ENCODE measurements around the gene HOXA4. TPM values are rescaled to one million over a fixed set of nuclear protein-coding genes. Genes with fewer than 3 reads are reported as not detected.

HOXA4 gene
- polyA plus RNA-seq, 3 donors, result 0.48 TPM; not detected in 2

DNA sequence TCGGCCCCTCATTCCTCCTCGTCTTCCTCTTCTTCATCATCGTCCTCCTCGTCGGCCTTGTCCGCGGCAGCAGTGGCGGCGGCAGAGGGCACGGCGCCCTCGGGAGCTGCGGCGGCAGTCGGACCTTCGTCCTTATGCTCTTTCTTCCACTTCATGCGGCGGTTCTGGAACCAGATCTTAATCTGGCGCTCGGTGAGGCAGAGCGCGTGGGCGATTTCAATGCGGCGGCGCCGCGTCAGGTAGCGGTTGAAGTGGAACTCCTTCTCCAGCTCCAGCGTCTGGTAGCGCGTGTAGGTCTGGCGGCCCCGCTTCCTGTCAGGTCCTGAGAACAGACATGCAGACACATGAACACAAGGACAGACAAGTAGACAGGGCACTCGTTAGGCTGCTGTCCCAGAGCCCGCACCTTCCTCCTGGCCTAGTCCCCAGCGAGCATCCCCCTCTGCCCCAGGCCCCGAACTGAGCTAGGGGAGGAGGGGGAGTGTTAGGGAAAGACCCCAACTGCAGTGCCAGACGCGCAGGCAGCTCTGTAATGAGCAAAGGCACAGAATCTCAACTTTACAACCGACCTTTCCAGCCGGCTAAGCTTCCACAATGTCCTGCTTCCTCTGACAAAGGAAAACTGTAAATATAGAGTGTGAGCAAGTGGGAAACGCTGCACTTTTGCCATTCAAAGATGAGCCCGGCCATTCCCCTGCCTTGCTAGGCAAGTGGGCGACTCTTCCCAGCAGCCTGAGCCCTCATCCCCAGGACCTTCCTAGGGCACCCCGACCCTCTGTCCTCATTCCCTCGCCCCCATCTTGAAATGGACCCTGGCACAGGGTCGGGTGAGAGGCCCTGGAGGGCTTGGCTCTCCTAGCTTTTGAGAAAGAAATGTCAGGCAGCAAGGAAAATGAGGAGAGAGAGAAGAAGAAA is 24.6 kb upstream of the HOXA4 start:
- peak overlapping the region in 1 of 3 experiments; percentile 53 for H3K4me3 ChIP-seq (replicated peaks in 1 of 3; ENCODE audit: low read depth in 2 of 3, low read length in 3 of 3)
- Mint-ChIP-seq H3K9me3 (peaks cover 0 to 72% (median 28%) of the 10 kb centered on the region in 7 donors), H3K27me3 (ENCODE audit: low read depth in 3 of 3) (peaks cover 93 to 100% (median 100%) of the 10 kb centered on the region in 3 donors), H3K4me1 (peaks cover 73% of the 10 kb centered on the region), H3K27ac (peak overlapping the region in 1 of 7 donors; percentile 61), H3K36me3 (peaks cover 12 to 31% of the 10 kb centered on the region in 2 donors), H3K4me3 (peak overlapping the region; percentile 55 to 93)
- H4K20me1 ChIP-seq (ENCODE audit: insufficient read depth, low read length), result no peaks in the 10 kb centered on the region
- no peak overlapping the region for H3K27ac ChIP-seq (ENCODE audit: low read depth in 1 of 2, low read length in 2 of 2)
- under 1% methylated on average over 35 of the region's 48 CpGs for WGBS (ENCODE audit: insufficient coverage)
- H3K9me3 ChIP-seq (replicated peaks in 1 of 2; ENCODE audit: control insufficient read depth in 1 of 2, insufficient read depth in 1 of 2, low read length in 2 of 2), result peaks cover 4 to 73% of the 10 kb centered on the region in 2 donors
- H3K9ac ChIP-seq (ENCODE audit: insufficient read depth, low read length, poor library complexity, severe bottlenecking), result no peak overlapping the region
- H3K79me2 ChIP-seq (ENCODE audit: insufficient read depth, low read length), result no peaks in the 10 kb centered on the region
- H3K4me1 ChIP-seq (ENCODE audit: control insufficient read depth in 1 of 2, insufficient read depth in 2 of 2, low read length in 2 of 2), result peaks cover 61 to 64% of the 10 kb centered on the region in 2 donors
- no peak for DNase-seq
- no peak overlapping the region for H2AFZ ChIP-seq (ENCODE audit: insufficient read depth, low read depth, low read length, poor library complexity, severe bottlenecking)
- intact Hi-C loops (cut with micrococcal nuclease), result loop anchor here (5.0 kb wide), 3 partner anchors 32 to 1293 kb away; partner anchors contain the start of genes HOXA11 (in 2 of the 2) and HOXA1 (in 1 of the 2)
- peak overlapping the region; percentile 63 for H3K4me2 ChIP-seq (replicated peaks; ENCODE audit: extremely low read depth, low read length, poor library complexity, severe bottlenecking)
- peaks cover 94 to 100% of the 10 kb centered on the region in 2 donors for H3K27me3 ChIP-seq (ENCODE audit: control insufficient read depth in 2 of 2, insufficient read depth in 2 of 2, low read length in 2 of 2)
- H3K36me3 ChIP-seq (replicated peaks in 1 of 2; ENCODE audit: control insufficient read depth in 1 of 2, insufficient read depth in 2 of 2, low read length in 2 of 2), result no peaks in the 10 kb centered on the region
- TF ChIP-seq, protein P1, sequence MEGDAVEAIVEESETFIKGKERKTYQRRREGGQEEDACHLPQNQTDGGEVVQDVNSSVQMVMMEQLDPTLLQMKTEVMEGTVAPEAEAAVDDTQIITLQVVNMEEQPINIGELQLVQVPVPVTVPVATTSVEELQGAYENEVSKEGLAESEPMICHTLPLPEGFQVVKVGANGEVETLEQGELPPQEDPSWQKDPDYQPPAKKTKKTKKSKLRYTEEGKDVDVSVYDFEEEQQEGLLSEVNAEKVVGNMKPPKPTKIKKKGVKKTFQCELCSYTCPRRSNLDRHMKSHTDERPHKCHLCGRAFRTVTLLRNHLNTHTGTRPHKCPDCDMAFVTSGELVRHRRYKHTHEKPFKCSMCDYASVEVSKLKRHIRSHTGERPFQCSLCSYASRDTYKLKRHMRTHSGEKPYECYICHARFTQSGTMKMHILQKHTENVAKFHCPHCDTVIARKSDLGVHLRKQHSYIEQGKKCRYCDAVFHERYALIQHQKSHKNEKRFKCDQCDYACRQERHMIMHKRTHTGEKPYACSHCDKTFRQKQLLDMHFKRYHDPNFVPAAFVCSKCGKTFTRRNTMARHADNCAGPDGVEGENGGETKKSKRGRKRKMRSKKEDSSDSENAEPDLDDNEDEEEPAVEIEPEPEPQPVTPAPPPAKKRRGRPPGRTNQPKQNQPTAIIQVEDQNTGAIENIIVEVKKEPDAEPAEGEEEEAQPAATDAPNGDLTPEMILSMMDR (IDR thresholded peaks at IDR 0.05), result no peak

DNA sequence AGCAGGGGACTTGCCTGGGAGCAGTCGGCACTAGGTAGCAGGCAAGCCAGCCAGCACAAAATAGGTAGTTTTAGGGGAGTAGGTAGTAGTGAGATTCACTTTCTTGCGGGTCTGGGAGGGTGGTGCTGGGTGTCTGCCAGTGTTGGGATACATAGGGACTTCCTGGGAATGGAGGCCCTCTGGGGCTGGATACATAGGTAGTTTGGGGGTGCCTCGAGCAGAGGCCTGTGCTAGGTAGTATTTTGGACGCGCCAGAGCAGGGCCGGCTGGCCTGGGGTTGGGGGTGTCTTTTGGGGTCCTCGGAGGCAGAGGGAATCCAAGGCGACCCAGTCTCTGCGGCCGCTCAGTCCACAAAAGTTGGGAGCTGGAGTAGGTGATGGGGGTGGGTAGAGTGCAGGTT is 23.8 kb upstream of the HOXA4 start:
- no peak overlapping the region for H3K27ac Mint-ChIP-seq
- peak overlapping the region in 1 of 2 donors; percentile 93 for H3K4me3 Mint-ChIP-seq
- DNase-seq, result no peak
- Histone ChIP-seq H2AFZ (ENCODE audit: insufficient read depth, low read depth, low read length, poor library complexity, severe bottlenecking) (no peak overlapping the region), H3K9ac (ENCODE audit: insufficient read depth, low read length, poor library complexity, severe bottlenecking) (no peak overlapping the region), H3K9me3 (replicated peaks in 1 of 2; ENCODE audit: control insufficient read depth in 1 of 2, insufficient read depth in 1 of 2, low read length in 2 of 2) (peaks cover 4 to 71% of the 10 kb centered on the region in 2 donors), H3K27me3 (ENCODE audit: control insufficient read depth in 2 of 2, insufficient read depth in 2 of 2, low read length in 2 of 2) (peaks cover 94 to 100% of the 10 kb centered on the region in 2 donors), H3K4me2 (replicated peaks; ENCODE audit: extremely low read depth, low read length, poor library complexity, severe bottlenecking) (peak overlapping the region; percentile 36), H4K20me1 (ENCODE audit: insufficient read depth, low read length) (no peaks in the 10 kb centered on the region), H3K79me2 (ENCODE audit: insufficient read depth, low read length) (no peaks in the 10 kb centered on the region), H3K36me3 (replicated peaks in 1 of 2; ENCODE audit: control insufficient read depth in 1 of 2, insufficient read depth in 2 of 2, low read length in 2 of 2) (no peaks in the 10 kb centered on the region), H3K4me3 (replicated peaks in 1 of 3; ENCODE audit: low read depth in 2 of 3, low read length in 3 of 3) (no peak overlapping the region), H3K4me1 (ENCODE audit: control insufficient read depth in 1 of 2, insufficient read depth in 2 of 2, low read length in 2 of 2) (peaks cover 57 to 60% of the 10 kb centered on the region in 2 donors), H3K27ac (ENCODE audit: low read depth in 1 of 2, low read length in 2 of 2) (no peak overlapping the region)
- 72% methylated on average over 7 of the region's 10 CpGs for WGBS (ENCODE audit: insufficient coverage)
- H3K4me1 Mint-ChIP-seq, result peaks cover 68% of the 10 kb centered on the region
- peaks cover 12 to 27% of the 10 kb centered on the region in 2 donors for H3K36me3 Mint-ChIP-seq
- H3K27me3 Mint-ChIP-seq (ENCODE audit: low read depth in 3 of 3), result peaks cover 93 to 100% (median 100%) of the 10 kb centered on the region in 3 donors
- peaks cover 0 to 68% (median 28%) of the 10 kb centered on the region in 7 donors for H3K9me3 Mint-ChIP-seq
- intact Hi-C loops (cut with micrococcal nuclease), result loop anchor here (5.0 kb wide), 2 partner anchors 33 to 1292 kb away; partner anchors contain the start of gene HOXA11 (in 2 of the 2)
- TF ChIP-seq, protein P1 (IDR thresholded peaks at IDR 0.05), result no peak
